HL-60/S4 treated with phorbol 12-myristate 13-acetate at 8.2 ng/mL for 4 days and 3 days (cell line): ENCODE data around the gene WWOX.

Source experiments
- in situ Hi-C: fragments of 300-500 bp; cut with MboI; formaldehyde crosslinking; loops from 2 replicates; pipeline ENCODE4 v1.15.0; 2022; ENCODE audit warnings: low sequenced_read_pairs

Gene WWOX

DNA sequence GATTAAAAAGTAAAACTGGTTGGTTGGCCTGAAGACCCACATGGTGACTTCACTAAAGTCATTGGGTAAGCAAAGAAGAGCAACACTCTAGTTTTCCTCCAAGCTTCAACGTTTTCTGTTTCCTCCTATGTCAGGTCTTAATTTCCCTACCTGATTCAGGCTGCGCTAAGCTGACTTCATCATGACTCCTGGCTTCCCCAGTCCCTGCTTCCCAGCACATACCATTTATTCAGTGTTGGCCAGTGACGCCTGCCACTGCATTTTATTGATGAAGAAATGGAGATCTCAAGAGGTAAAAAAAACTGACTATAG is 645.3 kb downstream of the WWOX start:
- in situ Hi-C loops: no loop called here

DNA sequence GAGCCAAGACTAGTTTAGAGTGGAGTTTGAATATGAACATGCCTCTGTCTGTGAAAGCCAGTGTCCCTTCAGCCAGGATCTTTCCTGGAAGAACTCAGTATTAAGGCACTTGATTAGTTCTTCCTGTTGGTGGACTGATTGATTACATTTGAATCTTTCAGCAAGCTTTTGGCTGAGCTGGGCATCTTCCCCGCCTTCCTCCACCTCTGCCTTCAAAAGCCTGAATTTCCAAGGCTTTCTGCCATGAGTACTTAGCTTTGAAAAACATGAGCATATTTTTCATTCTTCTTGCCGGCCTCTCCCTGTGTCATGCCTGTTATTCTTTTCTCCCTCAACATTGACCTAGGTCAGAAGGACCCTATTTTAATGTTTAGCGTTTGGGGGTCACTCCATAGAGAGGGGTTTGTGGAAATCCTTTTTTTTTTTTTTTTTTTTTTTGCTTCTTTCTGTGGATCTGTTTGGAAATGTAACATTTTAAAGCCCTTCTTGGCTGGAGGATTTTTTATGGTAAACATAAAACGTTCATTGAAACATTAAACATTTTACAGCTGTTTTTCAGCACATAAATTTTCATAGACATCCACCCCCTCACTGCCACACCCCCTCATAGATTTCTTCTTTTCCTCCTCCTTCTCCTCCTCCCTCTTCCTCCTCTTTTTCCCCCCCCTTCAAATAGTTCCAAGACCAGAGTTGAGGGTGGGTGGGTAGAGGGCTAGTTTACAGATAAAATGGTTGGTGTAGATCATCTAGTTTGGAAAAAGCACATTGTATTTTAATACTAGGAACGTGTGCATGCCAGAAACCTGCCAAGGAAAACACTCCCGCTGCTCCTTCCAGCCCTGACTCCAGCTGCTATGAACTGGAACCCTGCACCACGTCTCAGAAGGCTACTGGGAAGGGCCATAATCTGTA is 645.9 kb downstream of the WWOX start:
- in situ Hi-C loops: no loop called here

DNA sequence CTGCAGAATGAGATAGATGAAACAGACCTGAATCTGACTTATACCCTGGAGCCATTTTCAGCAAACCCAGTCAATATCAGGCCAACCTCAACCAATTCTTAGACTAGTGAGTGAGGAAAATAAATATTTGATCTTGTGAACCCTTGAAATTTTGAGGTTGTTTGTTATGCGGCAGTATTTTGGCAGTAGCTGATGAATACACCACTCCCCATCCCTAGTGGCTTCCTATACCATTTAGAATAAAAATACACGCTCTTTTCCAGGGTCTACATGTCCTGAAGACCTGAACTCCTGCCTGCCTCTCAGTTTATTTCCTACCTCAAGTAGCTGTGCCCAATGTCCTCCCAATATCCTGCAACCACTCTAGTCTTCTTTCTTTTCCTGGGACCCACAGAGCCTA is 647.3 kb downstream of the WWOX start:
- in situ Hi-C loops: no loop called here

DNA sequence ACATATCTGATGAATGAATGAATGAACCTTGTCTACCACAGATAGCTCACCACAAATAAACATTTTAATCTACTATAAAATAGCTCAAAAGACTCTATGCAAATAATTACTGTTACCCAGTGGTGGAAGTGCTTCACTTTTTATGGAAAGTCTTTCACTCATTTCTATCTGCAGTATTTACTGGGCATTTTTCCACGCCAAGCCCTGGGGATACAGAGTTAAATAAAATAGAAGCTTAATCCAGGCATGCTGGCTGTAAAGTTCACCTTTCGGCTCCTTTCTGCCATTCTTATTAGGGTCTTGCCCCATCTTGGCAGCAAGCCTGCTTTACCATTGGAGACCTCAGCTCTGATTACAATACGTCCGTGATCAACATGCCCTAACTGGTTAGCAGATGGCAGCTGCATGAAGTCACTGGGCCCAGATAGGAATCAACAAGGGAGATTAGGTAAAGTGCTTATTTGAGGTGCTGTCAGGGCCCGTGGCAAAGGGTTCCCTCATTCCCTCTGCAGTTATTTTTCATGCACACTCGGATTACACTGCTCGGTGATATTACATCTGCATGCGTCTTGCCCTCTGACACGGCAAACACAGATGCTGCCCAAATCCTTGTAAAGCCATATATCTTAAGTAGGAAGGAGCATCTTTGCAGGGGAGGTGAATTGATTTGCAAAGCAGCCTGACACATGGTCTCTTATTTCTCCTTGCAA is 648.9 kb downstream of the WWOX start:
- in situ Hi-C loops: no loop called here

DNA sequence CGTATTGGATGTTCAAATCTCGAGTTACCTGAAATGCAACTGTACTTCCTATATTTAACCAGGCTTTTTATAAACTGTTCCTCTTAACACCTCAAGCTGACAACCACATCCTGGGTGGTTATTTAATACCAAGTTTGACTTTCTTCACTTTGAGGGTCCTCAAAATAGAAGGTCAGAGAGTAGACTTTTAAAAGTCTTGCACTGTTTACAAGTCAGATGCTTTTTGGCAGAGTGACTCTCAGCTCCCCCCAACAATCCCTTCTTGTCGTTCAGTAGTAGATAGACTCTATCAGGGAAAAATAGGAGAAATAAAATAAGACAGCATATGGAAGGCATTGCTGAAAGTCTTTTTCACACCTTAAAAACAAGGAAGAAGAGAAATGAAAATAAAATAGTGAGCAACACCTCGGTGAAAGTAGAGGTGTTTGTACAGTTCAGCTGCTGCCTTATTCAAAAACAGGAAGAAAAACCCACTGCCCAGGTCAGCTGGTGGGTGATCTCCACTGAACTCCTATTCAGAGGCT is 650.4 kb downstream of the WWOX start:
- in situ Hi-C loops: no loop called here

DNA sequence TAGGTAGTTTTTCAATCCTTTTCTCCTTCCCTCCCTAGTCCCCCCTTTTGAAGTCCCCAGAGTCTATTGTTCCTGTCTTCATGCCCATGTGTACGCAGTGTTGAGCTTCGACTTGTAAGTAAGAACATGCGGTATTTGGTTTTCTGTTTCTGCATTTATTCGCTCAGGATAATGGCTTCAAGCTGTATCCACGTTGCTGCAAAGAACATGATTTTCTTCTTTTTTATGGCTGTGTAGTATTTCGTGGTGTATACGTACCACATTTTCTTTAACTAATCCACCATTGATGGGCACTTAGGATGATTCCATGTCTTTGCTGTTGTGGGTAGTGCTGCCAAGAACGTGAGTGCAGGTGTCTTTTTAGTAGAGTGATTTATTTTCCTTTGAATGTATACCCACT is 651.2 kb downstream of the WWOX start:
- in situ Hi-C loops: no loop called here

DNA sequence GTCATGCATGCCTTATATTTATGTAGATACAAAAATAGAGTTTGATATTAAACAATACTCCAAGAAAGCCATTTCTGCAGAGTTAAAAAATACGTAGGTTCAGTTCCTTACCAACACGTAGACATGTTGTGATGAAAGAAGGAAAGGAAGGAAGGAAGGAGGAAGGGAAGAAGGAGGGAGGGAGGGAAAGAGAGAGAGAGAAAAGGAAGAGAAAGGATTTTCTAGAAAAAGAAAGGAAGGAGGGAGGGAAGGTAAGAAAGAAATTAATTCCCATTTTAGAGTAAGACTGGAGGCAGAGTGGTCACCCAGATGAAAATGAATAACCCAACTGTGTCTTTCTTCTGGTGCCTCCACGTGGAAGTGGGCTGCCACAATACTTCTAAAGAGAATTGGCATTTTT is 652.1 kb downstream of the WWOX start:
- in situ Hi-C loops: no loop called here

DNA sequence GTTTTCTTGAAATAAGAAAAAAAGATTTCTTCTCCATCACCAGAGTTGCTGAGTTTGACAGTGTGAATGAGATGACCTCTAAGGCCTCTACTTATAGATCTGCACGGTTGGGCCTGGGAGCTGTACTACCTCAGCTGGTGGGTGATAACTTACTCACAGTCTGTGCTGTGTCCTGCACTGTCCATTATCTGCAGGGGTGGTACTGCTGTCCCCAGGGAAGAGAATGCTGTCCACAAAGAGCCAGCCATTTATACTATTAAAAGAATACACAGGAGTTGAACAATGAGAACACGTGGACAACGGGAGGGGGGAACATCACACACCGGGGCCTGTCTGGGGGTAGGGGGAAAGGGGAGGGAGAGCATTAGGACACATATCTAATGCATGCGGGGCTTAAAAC is 655.3 kb downstream of the WWOX start:
- in situ Hi-C loops: no loop called here

DNA sequence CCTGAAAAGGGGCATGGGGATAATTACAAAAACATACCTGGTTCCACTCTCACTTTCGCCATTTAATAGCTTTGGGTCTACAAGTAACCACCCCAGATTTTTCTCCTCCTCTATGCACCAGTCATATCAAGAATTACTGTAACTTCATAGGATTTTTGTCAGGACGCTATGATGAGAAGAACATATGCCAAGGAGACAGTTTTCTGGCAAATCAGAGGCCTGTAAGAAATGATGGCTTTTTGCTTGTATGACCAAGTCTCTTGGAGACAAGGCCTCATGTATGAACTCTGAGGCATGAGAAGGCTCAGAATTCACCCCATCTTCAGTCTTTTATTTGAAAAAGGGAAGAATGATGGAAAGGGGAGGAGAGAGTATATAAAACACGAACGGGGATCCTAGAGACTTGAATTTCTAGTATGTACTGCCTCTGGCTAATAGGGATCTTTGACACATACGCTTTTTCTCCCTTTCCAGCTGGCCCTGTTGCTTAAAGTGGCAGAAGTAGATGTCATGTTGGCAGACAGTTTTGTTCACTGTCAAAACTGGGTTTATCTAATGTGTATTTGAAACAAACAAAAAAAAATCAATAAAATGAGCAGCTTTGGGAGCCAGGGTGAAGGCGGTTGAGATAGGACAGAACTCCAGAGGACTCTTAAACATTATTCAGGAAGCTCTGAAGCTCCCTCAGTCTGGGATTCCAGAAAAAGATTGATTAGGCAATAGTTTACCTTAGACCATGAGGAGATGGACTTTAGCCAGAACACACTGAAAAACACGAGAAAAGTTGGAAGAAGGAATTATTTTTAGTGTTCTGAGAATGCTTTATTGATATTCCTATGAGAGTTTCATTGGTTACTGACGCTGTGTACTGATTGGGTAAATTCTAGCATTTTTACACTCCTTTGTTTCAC is 656.6 kb downstream of the WWOX start:
- in situ Hi-C loops: no loop called here

DNA sequence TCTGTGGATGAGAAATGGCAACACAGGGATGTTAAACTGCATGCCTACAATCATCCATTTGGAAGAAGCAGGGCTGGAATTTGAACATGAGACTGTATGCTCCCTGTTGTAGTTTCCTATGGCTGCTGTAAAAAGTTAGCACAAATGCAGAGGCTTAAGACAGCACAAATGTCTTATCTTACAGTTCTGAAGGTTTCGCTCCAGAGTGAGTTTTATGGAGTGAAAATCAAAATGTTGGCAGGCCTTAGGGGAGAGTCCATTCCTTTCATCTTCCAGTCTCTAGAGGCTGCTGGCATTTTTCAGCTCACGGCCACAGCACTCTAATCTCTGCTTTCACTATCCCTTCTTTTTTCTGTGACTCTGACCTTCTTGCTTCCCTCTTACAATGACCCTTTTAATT is 660.1 kb downstream of the WWOX start:
- in situ Hi-C loops: no loop called here

DNA sequence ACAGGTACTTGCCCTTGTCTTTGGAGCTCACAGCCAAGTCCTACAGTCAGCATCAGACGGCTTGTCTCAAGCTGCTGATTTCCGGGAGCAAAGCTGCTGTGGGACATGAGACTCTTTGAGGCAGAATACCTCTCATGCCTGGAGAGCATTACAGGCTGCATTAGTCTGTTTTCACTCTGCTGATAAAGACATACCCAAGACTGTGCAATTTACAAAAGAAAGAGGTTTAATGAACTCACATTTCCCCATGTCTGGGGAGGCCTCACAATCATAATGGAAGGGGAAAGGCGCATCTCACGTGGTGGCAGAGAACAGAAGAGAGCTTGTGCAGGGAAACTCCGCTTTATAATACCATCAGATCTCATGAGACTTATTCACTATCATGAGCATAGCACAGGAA is 661.2 kb downstream of the WWOX start:
- in situ Hi-C loops: no loop called here

DNA sequence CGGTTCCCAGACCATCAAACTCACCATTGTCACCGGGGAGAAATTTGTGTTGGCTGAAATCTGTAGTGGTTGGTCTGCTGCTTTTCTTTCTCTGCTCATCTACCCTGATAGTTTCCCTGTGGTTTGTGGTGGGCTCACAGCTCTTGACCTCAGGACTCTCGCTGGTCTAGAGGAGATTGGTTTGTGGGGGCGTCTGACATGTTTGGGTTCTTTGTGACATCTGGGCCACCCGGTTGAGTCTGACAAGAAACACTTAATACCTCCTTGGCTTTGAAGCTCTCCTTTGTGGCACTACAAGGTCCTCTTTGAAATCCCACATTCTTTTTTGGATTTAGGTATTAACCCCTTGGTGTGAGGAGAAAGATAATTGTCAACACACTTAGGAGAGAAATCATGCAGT is 662.0 kb downstream of the WWOX start:
- in situ Hi-C loops: no loop called here

DNA sequence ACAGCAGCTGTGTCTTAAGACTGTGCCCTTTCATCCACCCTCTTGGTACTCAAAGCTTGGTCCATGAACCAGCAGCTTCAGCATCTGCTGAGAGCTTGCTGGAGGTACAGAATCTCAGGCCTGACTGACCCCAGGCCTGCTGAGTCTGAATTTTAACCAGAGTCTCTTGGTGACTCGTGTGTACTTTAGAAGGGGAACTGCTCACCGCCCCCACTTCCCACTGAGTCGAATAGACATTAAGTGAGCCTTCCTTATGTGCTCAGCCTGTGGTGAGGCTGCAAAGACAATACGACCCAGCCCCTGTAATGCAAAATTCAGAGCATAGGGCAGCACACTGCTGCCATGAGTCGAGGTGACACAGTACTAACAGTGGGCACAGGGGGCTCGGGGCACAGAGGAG is 662.8 kb downstream of the WWOX start:
- in situ Hi-C loops: no loop called here

DNA sequence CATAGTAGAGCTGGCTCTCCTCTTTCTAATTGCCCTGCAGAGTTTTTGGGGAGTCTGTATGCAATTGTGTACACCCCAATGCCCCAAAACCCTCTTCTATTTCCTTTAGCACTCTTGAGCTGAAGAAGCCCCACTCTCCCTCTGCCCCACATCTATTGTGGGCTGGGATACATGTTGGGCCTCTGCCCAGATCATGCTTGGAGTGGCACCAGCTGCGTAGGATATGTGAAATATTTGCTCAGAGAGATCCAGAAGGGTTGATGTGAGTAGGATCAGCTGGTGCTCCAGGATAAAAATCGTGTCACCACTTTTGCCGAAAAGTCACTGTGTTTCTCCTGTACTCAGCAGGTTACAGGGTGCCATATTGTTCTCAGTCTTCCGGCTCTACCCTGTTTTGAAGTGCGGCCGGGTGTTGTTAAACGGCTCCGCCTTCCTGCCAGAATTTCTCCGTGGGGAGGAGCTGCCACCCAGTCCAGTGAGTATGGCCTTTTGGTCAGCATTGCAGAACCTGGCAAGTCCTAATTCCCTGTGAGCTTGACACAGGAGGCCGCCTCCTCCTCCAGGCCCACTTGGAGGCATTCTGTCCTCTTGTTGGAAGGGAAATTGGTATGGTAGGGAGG is 664.5 kb downstream of the WWOX start:
- in situ Hi-C loops: no loop called here

DNA sequence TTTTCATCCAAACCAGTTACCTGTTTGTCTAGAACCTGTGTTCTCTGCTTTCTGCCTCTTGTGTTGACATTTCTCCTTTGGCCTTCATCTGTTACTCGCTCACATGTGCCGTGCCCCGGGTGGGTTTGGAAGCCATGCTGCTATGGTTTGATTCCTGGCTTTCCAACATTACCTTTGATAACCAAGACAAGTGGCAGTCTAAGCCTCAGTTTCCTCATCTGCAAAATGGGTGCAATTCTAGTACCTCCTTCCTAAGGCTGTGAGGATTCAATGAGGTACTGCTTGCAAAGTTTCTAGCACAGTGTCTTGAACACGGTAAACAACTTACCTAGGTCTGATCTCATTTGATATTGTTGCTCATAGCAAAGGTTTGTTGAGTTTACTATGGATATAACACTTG is 665.0 kb downstream of the WWOX start:
- in situ Hi-C loops: no loop called here

DNA sequence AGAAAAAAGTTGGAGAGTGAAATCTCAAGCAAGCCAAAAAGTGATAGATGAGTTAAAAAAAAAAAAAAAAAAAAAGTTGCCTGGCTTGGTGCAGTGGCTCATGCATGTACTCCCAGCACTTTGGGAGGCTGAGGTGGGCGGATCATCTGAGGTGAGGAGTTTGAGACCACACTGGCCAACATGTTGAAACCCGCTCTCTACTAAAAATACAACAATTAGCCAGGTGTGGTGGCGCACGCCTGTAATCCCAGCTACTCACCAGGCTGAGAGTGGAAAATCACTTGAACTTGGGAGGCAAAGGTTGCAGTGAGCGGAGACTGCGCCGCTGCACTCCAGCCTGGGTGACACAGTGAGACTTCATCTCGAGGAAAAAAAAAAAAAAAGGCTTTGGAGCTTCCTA is 668.8 kb downstream of the WWOX start:
- in situ Hi-C loops: no loop called here

DNA sequence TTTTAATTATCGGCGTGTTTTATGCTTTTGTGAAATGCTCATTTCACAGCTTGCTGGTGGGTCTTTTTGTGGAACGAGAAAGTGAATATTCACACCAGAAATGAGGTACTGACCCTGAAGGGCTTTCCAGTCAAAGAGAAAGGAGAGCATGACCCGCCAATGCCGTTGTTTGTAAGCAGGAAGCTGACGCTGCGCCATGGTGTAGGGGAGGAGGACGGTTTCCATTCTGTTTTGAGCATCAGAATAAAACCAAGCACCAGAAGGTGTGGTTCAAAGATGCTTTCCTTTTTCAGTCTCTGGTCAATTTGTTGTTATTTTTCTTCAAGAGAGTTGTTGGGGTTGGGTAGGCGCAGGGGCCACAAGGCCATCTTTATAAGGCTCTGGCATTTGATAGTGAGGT is 669.3 kb downstream of the WWOX start:
- in situ Hi-C loops: no loop called here

DNA sequence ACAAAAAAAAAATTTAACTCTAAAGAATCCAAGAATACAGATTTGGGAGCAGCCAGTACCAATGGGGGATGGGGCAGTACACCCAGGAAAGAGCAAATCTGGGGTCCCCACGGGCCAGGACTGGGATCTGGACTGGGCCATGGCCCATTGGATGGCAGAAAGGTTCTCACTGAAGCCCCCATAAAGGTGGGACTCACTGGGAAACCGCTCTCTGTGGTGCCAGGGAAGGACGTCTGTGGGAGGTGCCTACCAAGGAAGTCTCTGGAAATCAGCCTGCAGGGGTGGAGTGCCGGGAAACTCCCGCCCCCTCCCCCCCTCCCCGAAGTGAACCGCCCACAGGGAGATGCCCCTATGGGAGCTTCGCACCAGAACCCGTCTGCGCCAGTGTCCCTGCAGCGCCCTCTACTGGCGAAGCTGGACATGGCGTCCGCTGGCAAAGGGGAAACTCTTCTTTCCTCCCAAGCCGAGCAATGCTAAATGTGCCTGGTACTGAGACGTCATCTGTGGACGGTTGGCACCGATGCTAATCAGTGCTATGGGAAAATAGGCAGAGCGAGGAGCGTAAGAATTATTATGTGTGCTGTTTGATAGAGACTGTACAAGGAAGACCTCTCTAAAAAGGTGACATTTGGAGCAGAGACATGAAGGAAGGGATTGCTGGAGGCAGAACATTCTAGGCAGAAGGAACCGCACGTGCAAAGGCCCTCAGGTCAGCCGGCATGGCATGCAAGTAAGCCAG is 671.1 kb downstream of the WWOX start:
- in situ Hi-C loops: no loop called here

DNA sequence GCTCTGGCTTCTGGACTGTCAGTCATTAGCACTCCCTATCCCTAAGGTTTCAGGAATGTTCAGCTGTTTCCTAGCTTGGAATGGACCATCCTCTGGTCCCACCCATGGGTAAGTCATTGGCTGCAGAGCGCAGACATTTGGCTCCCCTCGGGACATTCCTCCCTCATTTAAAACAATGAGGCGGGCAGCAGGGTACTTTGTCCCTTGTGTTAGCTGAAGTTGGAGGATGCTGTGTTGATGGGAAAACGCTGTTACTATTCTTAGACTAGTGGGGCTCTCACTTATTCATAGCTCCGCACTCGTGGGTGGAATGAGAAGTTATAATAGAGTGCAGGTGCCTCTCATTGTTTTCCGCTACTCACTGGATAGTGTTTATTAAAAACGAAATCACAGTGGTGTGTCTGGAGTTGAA is 673.8 kb downstream of the WWOX start:
- in situ Hi-C loops: no loop called here

DNA sequence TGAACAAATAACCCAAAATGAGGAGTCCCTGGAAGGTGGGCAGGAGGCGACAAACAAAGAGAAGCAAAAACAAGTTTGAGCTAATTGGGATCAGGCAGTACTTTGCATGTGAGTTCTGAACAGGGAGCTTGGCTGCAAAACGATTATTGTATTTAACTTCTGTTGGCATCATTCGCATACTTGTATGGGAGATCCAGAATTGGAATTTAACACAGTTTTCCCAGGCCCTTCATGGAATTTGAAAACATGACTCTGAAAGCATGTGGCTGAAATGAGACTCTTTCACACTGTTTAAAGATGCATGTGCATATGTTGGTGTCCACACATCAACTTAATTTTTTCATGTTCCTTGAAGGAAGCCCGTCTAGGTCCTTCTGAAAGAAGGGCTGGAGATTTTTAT is 674.3 kb downstream of the WWOX start:
- in situ Hi-C loops: no loop called here
